WTC11 (cell line): ENCODE data around the gene CXCR5.

ENCODE experiments used
- CTCF ChIP-seq: fragments of 200-600 bp; IDR thresholded peaks from 2 replicates; pipeline ENCODE4 v1.8.0; 2022; ENCODE audit warnings: antibody characterized with exemption
- E2F4 ChIP-seq: sonication (generic); formaldehyde crosslinking; IDR thresholded peaks from 2 replicates; pipeline ENCODE4 v1.8.1; 2022; ENCODE audit warnings: low read depth, mild to moderate bottlenecking, moderate library complexity, missing genetic modification reagents, borderline replicate concordance
- ETV6 ChIP-seq: sonication (generic); formaldehyde crosslinking; IDR thresholded peaks from 2 replicates; pipeline ENCODE4 v1.8.1; 2022; ENCODE audit warnings: mild to moderate bottlenecking, missing genetic modification reagents
- FOXK1 ChIP-seq: sonication (generic); formaldehyde crosslinking; IDR thresholded peaks from 2 replicates; pipeline ENCODE4 v1.8.0; 2022; ENCODE audit warnings: mild to moderate bottlenecking, moderate library complexity, missing genetic modification reagents
- FOXP1 ChIP-seq: sonication (generic); formaldehyde crosslinking; IDR thresholded peaks from 2 replicates; pipeline ENCODE4 v1.8.0; 2022; ENCODE audit warnings: missing genetic modification reagents, mild to moderate bottlenecking, moderate library complexity, borderline replicate concordance
- KAT7 ChIP-seq: sonication (generic); formaldehyde crosslinking; IDR thresholded peaks from 2 replicates; pipeline ENCODE4 v1.8.1; 2023; ENCODE audit warnings: missing genetic modification reagents, mild to moderate bottlenecking, borderline replicate concordance
- MAX ChIP-seq: sonication (generic); formaldehyde crosslinking; IDR thresholded peaks from 2 replicates; pipeline ENCODE4 v1.8.0; 2022; ENCODE audit warnings: mild to moderate bottlenecking, missing genetic modification reagents
- SMAD3 ChIP-seq: sonication (generic); formaldehyde crosslinking; IDR thresholded peaks from 2 replicates; pipeline ENCODE4 v1.8.0; 2022; ENCODE audit warnings: missing genetic modification reagents, mild to moderate bottlenecking, borderline replicate concordance
- TEAD1 ChIP-seq: sonication (generic); formaldehyde crosslinking; IDR thresholded peaks from 2 replicates; pipeline ENCODE4 v1.8.0; 2022; ENCODE audit warnings: mild to moderate bottlenecking, missing genetic modification reagents
- ZNF232 ChIP-seq: sonication (generic); formaldehyde crosslinking; IDR thresholded peaks from 2 replicates; pipeline ENCODE4 v1.8.0; 2022; ENCODE audit warnings: mild to moderate bottlenecking, missing genetic modification reagents
- TF ChIP-seq, protein P1 (sequence below): sonication (generic); formaldehyde crosslinking; IDR thresholded peaks from 2 replicates; pipeline ENCODE4 v1.8.1; 2022; ENCODE audit warnings: low read depth, missing genetic modification reagents, borderline replicate concordance
- TF ChIP-seq, protein P2 (sequence below): sonication (generic); formaldehyde crosslinking; IDR thresholded peaks from 2 replicates; pipeline ENCODE4 v1.8.1; 2023; ENCODE audit warnings: mild to moderate bottlenecking, missing genetic modification reagents, moderate library complexity
- TF ChIP-seq, protein P3 (sequence below): sonication (generic); formaldehyde crosslinking; IDR thresholded peaks from 2 replicates; pipeline ENCODE4 v1.8.0; 2023; ENCODE audit warnings: missing genetic modification reagents
- TF ChIP-seq, protein P4 (sequence below): sonication (generic); formaldehyde crosslinking; conservative IDR thresholded peaks from 2 replicates; pipeline ENCODE4 v1.8.1; 2023; ENCODE audit warnings: mild to moderate bottlenecking, low read depth, missing genetic modification reagents, moderate library complexity

DNA sequence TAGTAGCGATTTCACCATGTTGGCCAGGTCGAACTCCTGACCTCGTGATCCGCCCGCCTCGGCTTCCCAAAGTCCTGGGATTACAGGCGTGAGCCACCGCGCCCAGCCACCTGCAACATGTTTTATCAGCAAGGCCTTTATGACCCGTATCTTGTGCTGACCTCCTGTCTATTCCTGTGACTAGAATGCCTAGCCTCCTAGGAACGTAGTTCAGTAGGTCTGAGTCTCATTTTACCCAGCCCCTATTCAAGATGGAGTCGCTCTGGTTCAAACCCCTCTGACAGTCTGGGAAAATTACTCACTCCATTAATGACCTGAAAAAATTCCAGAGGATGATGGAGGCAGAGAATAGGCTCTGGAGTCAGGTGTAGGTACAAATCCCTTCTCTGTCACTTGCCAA is 30.0 kb upstream of the CXCR5 start:
- TF ChIP-seq CTCF (no peak), KAT7 (CRISPR knock-in tag) (no peak), FOXP1 (CRISPR knock-in tag) (no peak), FOXK1 (CRISPR knock-in tag) (no peak), E2F4 (no peak), TEAD1 (no peak), ETV6 (no peak), MAX (no peak), SMAD3 (CRISPR knock-in tag) (no peak), ZNF232 (CRISPR knock-in tag) (no peak)
- TF ChIP-seq, protein P1, sequence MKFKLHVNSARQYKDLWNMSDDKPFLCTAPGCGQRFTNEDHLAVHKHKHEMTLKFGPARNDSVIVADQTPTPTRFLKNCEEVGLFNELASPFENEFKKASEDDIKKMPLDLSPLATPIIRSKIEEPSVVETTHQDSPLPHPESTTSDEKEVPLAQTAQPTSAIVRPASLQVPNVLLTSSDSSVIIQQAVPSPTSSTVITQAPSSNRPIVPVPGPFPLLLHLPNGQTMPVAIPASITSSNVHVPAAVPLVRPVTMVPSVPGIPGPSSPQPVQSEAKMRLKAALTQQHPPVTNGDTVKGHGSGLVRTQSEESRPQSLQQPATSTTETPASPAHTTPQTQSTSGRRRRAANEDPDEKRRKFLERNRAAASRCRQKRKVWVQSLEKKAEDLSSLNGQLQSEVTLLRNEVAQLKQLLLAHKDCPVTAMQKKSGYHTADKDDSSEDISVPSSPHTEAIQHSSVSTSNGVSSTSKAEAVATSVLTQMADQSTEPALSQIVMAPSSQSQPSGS (CRISPR knock-in tag) = no peak
- TF ChIP-seq, protein P2, sequence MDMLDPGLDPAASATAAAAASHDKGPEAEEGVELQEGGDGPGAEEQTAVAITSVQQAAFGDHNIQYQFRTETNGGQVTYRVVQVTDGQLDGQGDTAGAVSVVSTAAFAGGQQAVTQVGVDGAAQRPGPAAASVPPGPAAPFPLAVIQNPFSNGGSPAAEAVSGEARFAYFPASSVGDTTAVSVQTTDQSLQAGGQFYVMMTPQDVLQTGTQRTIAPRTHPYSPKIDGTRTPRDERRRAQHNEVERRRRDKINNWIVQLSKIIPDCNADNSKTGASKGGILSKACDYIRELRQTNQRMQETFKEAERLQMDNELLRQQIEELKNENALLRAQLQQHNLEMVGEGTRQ = no peak
- TF ChIP-seq, protein P3, sequence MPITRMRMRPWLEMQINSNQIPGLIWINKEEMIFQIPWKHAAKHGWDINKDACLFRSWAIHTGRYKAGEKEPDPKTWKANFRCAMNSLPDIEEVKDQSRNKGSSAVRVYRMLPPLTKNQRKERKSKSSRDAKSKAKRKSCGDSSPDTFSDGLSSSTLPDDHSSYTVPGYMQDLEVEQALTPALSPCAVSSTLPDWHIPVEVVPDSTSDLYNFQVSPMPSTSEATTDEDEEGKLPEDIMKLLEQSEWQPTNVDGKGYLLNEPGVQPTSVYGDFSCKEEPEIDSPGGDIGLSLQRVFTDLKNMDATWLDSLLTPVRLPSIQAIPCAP (CRISPR knock-in tag) = no peak
- TF ChIP-seq, protein P4, sequence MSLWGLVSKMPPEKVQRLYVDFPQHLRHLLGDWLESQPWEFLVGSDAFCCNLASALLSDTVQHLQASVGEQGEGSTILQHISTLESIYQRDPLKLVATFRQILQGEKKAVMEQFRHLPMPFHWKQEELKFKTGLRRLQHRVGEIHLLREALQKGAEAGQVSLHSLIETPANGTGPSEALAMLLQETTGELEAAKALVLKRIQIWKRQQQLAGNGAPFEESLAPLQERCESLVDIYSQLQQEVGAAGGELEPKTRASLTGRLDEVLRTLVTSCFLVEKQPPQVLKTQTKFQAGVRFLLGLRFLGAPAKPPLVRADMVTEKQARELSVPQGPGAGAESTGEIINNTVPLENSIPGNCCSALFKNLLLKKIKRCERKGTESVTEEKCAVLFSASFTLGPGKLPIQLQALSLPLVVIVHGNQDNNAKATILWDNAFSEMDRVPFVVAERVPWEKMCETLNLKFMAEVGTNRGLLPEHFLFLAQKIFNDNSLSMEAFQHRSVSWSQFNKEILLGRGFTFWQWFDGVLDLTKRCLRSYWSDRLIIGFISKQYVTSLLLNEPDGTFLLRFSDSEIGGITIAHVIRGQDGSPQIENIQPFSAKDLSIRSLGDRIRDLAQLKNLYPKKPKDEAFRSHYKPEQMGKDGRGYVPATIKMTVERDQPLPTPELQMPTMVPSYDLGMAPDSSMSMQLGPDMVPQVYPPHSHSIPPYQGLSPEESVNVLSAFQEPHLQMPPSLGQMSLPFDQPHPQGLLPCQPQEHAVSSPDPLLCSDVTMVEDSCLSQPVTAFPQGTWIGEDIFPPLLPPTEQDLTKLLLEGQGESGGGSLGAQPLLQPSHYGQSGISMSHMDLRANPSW = no peak
